Astrocyte (in vitro differentiated cells and primary cell): Measurements from ENCODE around the gene C11orf71. TPM values are rescaled to one million over a fixed set of nuclear protein-coding genes. Genes with fewer than 3 reads are reported as not detected.

Experiments
- DNase-seq: peaks from one replicate; pipeline ENCODE4 v3.0.0-alpha.2; 2010; ENCODE audit warnings: low read depth
- FAIRE-seq: peaks from 2 replicates; lab custom pipeline; 2011; peaks lifted over from hg19 to GRCh38; lab: Jason Lieb, UNC
- H2AFZ ChIP-seq: 2 replicates; pipeline ENCODE4 v1.6.0; 2012; ENCODE audit warnings: low read depth, low read length, inconsistent platforms
- H3K27ac ChIP-seq: 2 replicates; pipeline ENCODE4 v1.5.1; 2011; ENCODE audit warnings: low read depth, low read length, inconsistent platforms
- H3K27me3 ChIP-seq: 2 replicates; pipeline ENCODE4 v1.6.0; 2011; ENCODE audit warnings: low read length, inconsistent platforms; ENCODE audit not compliant: insufficient read depth
- H3K36me3 ChIP-seq: 2 replicates; pipeline ENCODE4 v1.5.1; 2011; ENCODE audit warnings: low read length, inconsistent platforms; ENCODE audit not compliant: insufficient read depth
- H3K4me1 ChIP-seq: 2 replicates; pipeline ENCODE4 v1.5.1; 2011; ENCODE audit warnings: low read length, inconsistent platforms; ENCODE audit not compliant: insufficient read depth
- H3K4me2 ChIP-seq: 2 replicates; pipeline ENCODE4 v1.6.0; 2012; ENCODE audit warnings: low read length, inconsistent platforms
- H3K4me3 ChIP-seq: 2 replicates; pipeline ENCODE4 v1.5.1; 2011; ENCODE audit warnings: low read depth, mild to moderate bottlenecking, low read length, inconsistent platforms; ENCODE audit not compliant: insufficient read depth
- H3K79me2 ChIP-seq: 2 replicates; pipeline ENCODE4 v1.6.0; 2012; ENCODE audit warnings: mild to moderate bottlenecking, low read length, inconsistent platforms; ENCODE audit not compliant: insufficient read depth
- H3K9ac ChIP-seq: 2 replicates; pipeline ENCODE4 v1.6.0; 2012; ENCODE audit warnings: mild to moderate bottlenecking, low read length, inconsistent platforms
- H3K9me3 ChIP-seq: 2 replicates; pipeline ENCODE4 v1.5.1; 2012; ENCODE audit warnings: low read depth, mild to moderate bottlenecking, low read length, inconsistent platforms; ENCODE audit not compliant: insufficient read depth
- H4K20me1 ChIP-seq: 2 replicates; pipeline ENCODE4 v1.6.0; 2012; ENCODE audit warnings: low read length, inconsistent platforms; ENCODE audit not compliant: insufficient read depth
- H3K27ac Mint-ChIP-seq: one replicate; pipeline ENCODE4 v1.8.0; 2021; ENCODE audit warnings: mild to moderate bottlenecking, mixed read lengths; ENCODE audit not compliant: unreplicated experiment
- H3K27me3 Mint-ChIP-seq: one replicate; pipeline ENCODE4 v1.8.0; 2021; ENCODE audit warnings: low read depth, mixed read lengths; ENCODE audit not compliant: unreplicated experiment
- H3K36me3 Mint-ChIP-seq: one replicate; pipeline ENCODE4 v1.8.0; 2021; ENCODE audit warnings: low read depth, mixed read lengths; ENCODE audit not compliant: unreplicated experiment
- H3K4me1 Mint-ChIP-seq: one replicate; pipeline ENCODE4 v1.8.0; 2021; ENCODE audit warnings: low read depth, mixed read lengths; ENCODE audit not compliant: unreplicated experiment
- H3K4me3 Mint-ChIP-seq: one replicate; pipeline ENCODE4 v1.8.0; 2021; ENCODE audit warnings: mild to moderate bottlenecking, moderate library complexity, mixed read lengths; ENCODE audit not compliant: unreplicated experiment
- H3K9me3 Mint-ChIP-seq: one replicate; pipeline ENCODE4 v1.8.0; 2021; ENCODE audit warnings: mild to moderate bottlenecking, mixed read lengths; ENCODE audit not compliant: unreplicated experiment
- EZH2 ChIP-seq: IDR thresholded peaks from 2 replicates; pipeline ENCODE4 v1.6.1; 2012; ENCODE audit warnings: mild to moderate bottlenecking, low read length, inconsistent platforms; ENCODE audit not compliant: insufficient read depth
- total RNA-seq: library from RNA; stranded (reverse); gene quantifications from 2 replicates; pipeline ENCODE4 v1.2.1, GENCODE V29; 2021
- TF ChIP-seq, protein P1 (sequence below): IDR thresholded peaks from 2 replicates; pipeline ENCODE4 v1.5.1; 2011; ENCODE audit warnings: low read depth, mild to moderate bottlenecking, inconsistent platforms, low read length, moderate library complexity; ENCODE audit not compliant: insufficient read depth

The C11orf71 gene
- total RNA-seq, 1 donor from 2014 or later: 2.2 TPM

DNA sequence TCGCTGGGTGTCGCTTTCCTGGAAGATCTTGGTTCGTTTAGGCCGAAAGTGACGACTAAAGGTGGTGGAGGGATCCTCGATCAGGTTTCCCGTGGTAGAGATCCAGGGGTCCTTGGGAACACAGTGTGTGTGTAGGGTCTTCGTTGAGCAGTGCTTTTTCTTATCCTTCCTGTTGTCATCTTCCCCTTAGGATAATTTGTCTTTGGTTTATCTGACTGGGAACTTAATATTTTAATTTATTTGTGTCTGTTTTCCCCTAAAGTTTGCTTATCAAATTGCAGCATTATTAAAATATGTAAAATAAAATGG lies 558 bp upstream of the C11orf71 start:
- Histone ChIP-seq H3K27ac (peak overlapping the region; percentile 100), H2AFZ (peak overlapping the region; percentile 51), H3K4me3 (peak overlapping the region; percentile 99), H4K20me1 (peaks cover 19% of the 10 kb centered on the region), H3K4me2 (peak overlapping the region; percentile 89), H3K9ac (peak overlapping the region; percentile 100), H3K79me2 (peaks cover 70% of the 10 kb centered on the region), H3K27me3 (no peaks in the 10 kb centered on the region), H3K4me1 (peaks cover 16% of the 10 kb centered on the region), H3K36me3 (peaks cover 18% of the 10 kb centered on the region), H3K9me3 (no peaks in the 10 kb centered on the region)
- Mint-ChIP-seq H3K36me3 (peaks cover 5% of the 10 kb centered on the region), H3K9me3 (no peaks in the 10 kb centered on the region), H3K27me3 (no peaks in the 10 kb centered on the region), H3K27ac (peak overlapping the region; percentile 99), H3K4me1 (peaks cover 35% of the 10 kb centered on the region), H3K4me3 (peak overlapping the region; percentile 94)
- FAIRE-seq (no peak), DNase-seq (no peak)
- TF ChIP-seq, protein P1, sequence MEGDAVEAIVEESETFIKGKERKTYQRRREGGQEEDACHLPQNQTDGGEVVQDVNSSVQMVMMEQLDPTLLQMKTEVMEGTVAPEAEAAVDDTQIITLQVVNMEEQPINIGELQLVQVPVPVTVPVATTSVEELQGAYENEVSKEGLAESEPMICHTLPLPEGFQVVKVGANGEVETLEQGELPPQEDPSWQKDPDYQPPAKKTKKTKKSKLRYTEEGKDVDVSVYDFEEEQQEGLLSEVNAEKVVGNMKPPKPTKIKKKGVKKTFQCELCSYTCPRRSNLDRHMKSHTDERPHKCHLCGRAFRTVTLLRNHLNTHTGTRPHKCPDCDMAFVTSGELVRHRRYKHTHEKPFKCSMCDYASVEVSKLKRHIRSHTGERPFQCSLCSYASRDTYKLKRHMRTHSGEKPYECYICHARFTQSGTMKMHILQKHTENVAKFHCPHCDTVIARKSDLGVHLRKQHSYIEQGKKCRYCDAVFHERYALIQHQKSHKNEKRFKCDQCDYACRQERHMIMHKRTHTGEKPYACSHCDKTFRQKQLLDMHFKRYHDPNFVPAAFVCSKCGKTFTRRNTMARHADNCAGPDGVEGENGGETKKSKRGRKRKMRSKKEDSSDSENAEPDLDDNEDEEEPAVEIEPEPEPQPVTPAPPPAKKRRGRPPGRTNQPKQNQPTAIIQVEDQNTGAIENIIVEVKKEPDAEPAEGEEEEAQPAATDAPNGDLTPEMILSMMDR: no peak
- TF ChIP-seq EZH2: no peak

DNA sequence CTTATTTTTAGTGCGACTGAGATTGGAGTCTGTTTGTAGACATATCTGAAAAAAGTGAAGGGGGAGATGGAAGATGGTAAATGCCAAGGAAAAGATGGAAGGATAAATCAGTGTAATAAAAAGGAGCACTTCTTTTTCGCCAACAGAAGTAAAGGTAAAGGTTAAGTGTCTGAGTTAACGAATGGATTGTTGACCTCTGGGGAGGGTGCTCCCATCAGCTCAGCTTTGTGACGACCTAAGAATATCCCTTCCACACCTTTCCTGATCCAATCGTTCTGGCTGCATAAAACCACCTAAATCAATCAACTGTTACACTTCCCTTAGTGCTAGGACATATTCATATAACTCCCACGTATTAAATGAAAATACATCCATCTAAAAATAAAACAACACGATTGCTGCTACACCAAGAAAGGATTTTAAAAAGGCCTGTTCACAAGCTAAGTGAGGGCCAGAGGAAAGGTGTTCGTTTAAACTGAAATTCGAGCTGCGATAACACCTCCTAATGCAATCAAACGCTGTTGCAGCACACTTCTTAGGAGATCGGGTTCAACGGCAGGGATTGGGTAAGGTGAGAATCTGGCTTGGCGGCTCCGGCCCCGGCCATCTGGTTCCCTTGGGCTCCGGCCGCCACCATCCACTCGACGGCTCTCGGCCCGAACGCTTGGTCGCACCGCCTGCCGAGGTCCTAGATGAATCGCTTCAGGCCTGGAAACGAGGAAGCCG lies 658 bp downstream of the C11orf71 start:
- Histone ChIP-seq H3K4me3 (peak overlapping the region; percentile 99), H3K27me3 (no peaks in the 10 kb centered on the region), H3K27ac (peak overlapping the region; percentile 100), H3K4me1 (peaks cover 16% of the 10 kb centered on the region), H3K9ac (peak overlapping the region; percentile 100), H2AFZ (peak overlapping the region; percentile 84), H4K20me1 (peaks cover 12% of the 10 kb centered on the region), H3K9me3 (no peaks in the 10 kb centered on the region), H3K79me2 (peaks cover 57% of the 10 kb centered on the region), H3K36me3 (peaks cover 12% of the 10 kb centered on the region), H3K4me2 (peak overlapping the region; percentile 89)
- Mint-ChIP-seq H3K9me3 (no peaks in the 10 kb centered on the region), H3K4me1 (peaks cover 25% of the 10 kb centered on the region), H3K36me3 (peaks cover 2% of the 10 kb centered on the region), H3K27me3 (no peaks in the 10 kb centered on the region), H3K4me3 (peak overlapping the region; percentile 94), H3K27ac (peak overlapping the region; percentile 99)
- TF ChIP-seq, protein P1: no peak
- TF ChIP-seq EZH2: no peak
- FAIRE-seq (peak; percentile 56), DNase-seq (no peak)

DNA sequence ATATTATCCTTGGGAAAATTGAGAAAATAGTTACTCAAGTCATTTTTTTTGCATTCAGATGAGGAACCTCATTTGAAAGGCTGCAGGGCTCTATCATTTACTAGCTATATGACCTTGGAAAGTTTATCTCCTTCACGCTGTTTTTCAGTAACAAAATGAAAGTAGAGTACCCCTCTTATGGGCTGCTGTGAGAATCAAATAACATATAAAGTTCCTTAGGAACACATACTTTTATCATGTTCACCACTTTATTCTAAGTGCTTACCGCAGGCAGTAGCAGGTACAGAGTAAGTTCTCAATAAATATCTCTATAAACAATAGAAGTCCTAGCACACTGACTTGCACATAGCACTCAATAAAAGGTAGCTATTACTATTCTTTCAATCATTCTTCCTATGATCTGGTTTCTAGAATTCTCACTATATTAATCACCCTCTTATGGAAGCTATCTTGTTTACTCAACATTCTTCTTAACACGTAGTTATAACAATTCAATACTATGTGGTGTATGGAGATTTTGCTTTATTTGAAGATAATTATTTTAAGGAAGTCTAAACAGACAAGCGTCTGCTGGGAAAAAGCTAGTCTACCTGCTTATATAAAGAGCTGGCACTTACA lies 1.9 kb downstream of the C11orf71 start:
- peaks cover 3% of the 10 kb centered on the region for H3K36me3 ChIP-seq
- H3K4me3 Mint-ChIP-seq: peak overlapping the region; percentile 94
- H4K20me1 ChIP-seq: peaks cover under 1% of the 10 kb centered on the region
- no peaks in the 10 kb centered on the region for H3K9me3 ChIP-seq
- no peaks in the 10 kb centered on the region for H3K27me3 ChIP-seq
- no peaks in the 10 kb centered on the region for H3K9me3 Mint-ChIP-seq
- peak overlapping the region; percentile 99 for H3K4me3 ChIP-seq
- H3K9ac ChIP-seq: peak overlapping the region; percentile 100
- H3K4me1 ChIP-seq: peaks cover 16% of the 10 kb centered on the region
- FAIRE-seq: no peak
- TF ChIP-seq, protein P1: no peak
- no peak for TF ChIP-seq EZH2
- H3K79me2 ChIP-seq: peaks cover 45% of the 10 kb centered on the region
- H3K4me1 Mint-ChIP-seq: peaks cover 20% of the 10 kb centered on the region
- H3K27ac Mint-ChIP-seq: peak overlapping the region; percentile 99
- no peaks in the 10 kb centered on the region for H3K27me3 Mint-ChIP-seq
- peak overlapping the region; percentile 89 for H3K4me2 ChIP-seq
- no peak for DNase-seq
- H2AFZ ChIP-seq: no peak overlapping the region
- H3K27ac ChIP-seq: no peak overlapping the region
- peaks cover 2% of the 10 kb centered on the region for H3K36me3 Mint-ChIP-seq
